K562 (cell line): ENCODE results near the gene SRY. TPM values are rescaled to one million over a fixed set of nuclear protein-coding genes. Genes with fewer than 3 reads are reported as not detected.

Source experiments
- ATAC-seq: fragments of 200-7000 bp; cut with Tn5 transposase; 3 replicates; pipeline ENCODE4 v1.9.1; 2020; ENCODE audit warnings: moderate library complexity
- BruUV-seq: library from RNA; stranded (reverse); fragments of 400-500 nt; replicated peaks from 2 replicates; lab custom pipeline; 2021; lab: Mats Ljungman, UMichigan
- CTCF ChIA-PET: fragments of 300-600 bp; formaldehyde crosslinking; extraction: SDS; loops from one replicate; lab custom pipeline; 2021; ENCODE audit warnings: low intra/inter-chr PET ratio; lab: Yijun Ruan, JAX
- POLR2A ChIA-PET: fragments of 300-600, 350-650 bp; sonication (Branson Sonifier 250); formaldehyde crosslinking; extraction: SDS; loops from one replicate; lab custom pipeline; 2021; ENCODE audit warnings: antibody characterized with exemption, inconsistent platforms; lab: Yijun Ruan, JAX
- DNase-seq, 4 experiments: peaks; one replicate each; pipeline versions ENCODE4 v3.0.0 to v3.0.0-alpha.2; 2011 to 2018; ENCODE audit warnings: low spot score in 3 of 4, mixed read lengths in 3 of 4; ENCODE audit errors: extremely low read depth in 1 of 4
- FAIRE-seq: peaks from 2 replicates; lab custom pipeline; 2011; peaks lifted over from hg19 to GRCh38; lab: Jason Lieb, UNC
- H2AFZ ChIP-seq: 2 replicates; pipeline ENCODE4 v1.6.0; 2011; ENCODE audit warnings: low read depth, low read length, control low read depth, inconsistent platforms
- H3K27ac ChIP-seq: fragments of 200-600 bp; 3 replicates; pipeline ENCODE4 v1.8.0; 2011; ENCODE audit warnings: low read depth, mild to moderate bottlenecking, control low read depth, inconsistent platforms, low read length, moderate library complexity, mixed read lengths; ENCODE audit errors: extremely low read depth
- H3K27me3 ChIP-seq, 2 experiments: fragments of 300-600 bp in 1 of 2; 2 replicates in 1 of 2; 3 replicates in 1 of 2; pipeline versions ENCODE4 v1.6.0 to v1.8.0; 2011; ENCODE audit warnings: inconsistent platforms in 2 of 2, low read length in 2 of 2, mild to moderate bottlenecking in 1 of 2, mixed read lengths in 1 of 2, moderate library complexity in 1 of 2; ENCODE audit not compliant: control insufficient read depth in 2 of 2, insufficient read depth in 2 of 2
- H3K36me3 ChIP-seq: fragments of 300-600 bp; 3 replicates; pipeline ENCODE4 v1.8.0; 2011; ENCODE audit warnings: mild to moderate bottlenecking, low read length, inconsistent platforms; ENCODE audit not compliant: control insufficient read depth, insufficient read depth
- H3K4me1 ChIP-seq, 2 experiments: fragments of 200-600 bp in 1 of 2; replicated peaks in 1 of 2; 2 replicates in 1 of 2; 3 replicates in 1 of 2; pipeline versions ENCODE4 v1.5.1 to v1.8.0; 2011; ENCODE audit warnings: inconsistent platforms in 2 of 2, low read length in 2 of 2, mild to moderate bottlenecking in 1 of 2, mixed read lengths in 1 of 2, moderate library complexity in 1 of 2; ENCODE audit not compliant: control insufficient read depth in 2 of 2, insufficient read depth in 2 of 2
- H3K4me2 ChIP-seq: 2 replicates; pipeline ENCODE4 v1.6.1; 2011; ENCODE audit warnings: low read length, control low read depth, inconsistent platforms, mixed read lengths; ENCODE audit not compliant: insufficient read depth
- H3K4me3 ChIP-seq: fragments of 200-600 bp; sonication (generic), shearing (Covaris generic); 2 replicates; pipeline ENCODE4 v1.5.1; 2016; ENCODE audit warnings: control low read depth, inconsistent platforms
- H3K79me2 ChIP-seq: fragments of 200-600 bp; 3 replicates; pipeline ENCODE4 v1.8.0; 2011; ENCODE audit warnings: low read length, inconsistent platforms; ENCODE audit not compliant: control insufficient read depth, insufficient read depth
- H3K9ac ChIP-seq, 2 experiments: 2 replicates each; pipeline versions ENCODE4 v1.6.0 to v1.6.1; 2011; ENCODE audit warnings: low read depth in 2 of 2, low read length in 2 of 2, control low read depth in 1 of 2, inconsistent platforms in 1 of 2, mild to moderate bottlenecking in 1 of 2, mixed read lengths in 1 of 2; ENCODE audit not compliant: insufficient read depth in 1 of 2
- H3K9me1 ChIP-seq: one replicate; pipeline ENCODE4 v1.6.0; 2011; ENCODE audit warnings: inconsistent platforms, mild to moderate bottlenecking, low read length, moderate library complexity; ENCODE audit not compliant: control insufficient read depth, insufficient read depth
- H3K9me3 ChIP-seq: replicated peaks from 2 replicates; pipeline ENCODE4 v1.5.1; 2011; ENCODE audit warnings: low read depth, low read length, inconsistent platforms; ENCODE audit not compliant: control insufficient read depth, insufficient read depth
- H4K20me1 ChIP-seq: replicated peaks from 2 replicates; pipeline ENCODE4 v1.6.1; 2011; ENCODE audit warnings: low read length, inconsistent platforms, mixed read lengths; ENCODE audit not compliant: control insufficient read depth, insufficient read depth
- CLOCK ChIP-seq: fragments of 250-450 bp; sonication (Bioruptor Pico); IDR thresholded peaks from 2 replicates; pipeline ENCODE4 v1.4.0; 2020; ENCODE audit warnings: mild to moderate bottlenecking, moderate library complexity, borderline replicate concordance
- GATAD2A ChIP-seq: fragments of 450-650 bp; IDR thresholded peaks from 2 replicates; pipeline ENCODE4 v1.6.1; 2017
- MECOM ChIP-seq: fragments of 250-450 bp; sonication (Bioruptor Pico); IDR thresholded peaks from 2 replicates; pipeline ENCODE4 v1.8.0; 2022; ENCODE audit warnings: inconsistent platforms
- whole genome bisulfite sequencing: fragments of 100-300 bp; shearing (Covaris generic); methylation state at CpG from one replicate; pipeline ENCODE4 v1.1.6; 2016; ENCODE audit warnings: low coverage, mixed read lengths; ENCODE audit not compliant: insufficient coverage; ENCODE audit errors: missing lambda C conversion rate; 5-methylcytosine and 5-hydroxymethylcytosine counted together
- in situ Hi-C: fragments of 300-500 bp; cut with MboI; formaldehyde crosslinking; loops from 4 replicates; pipeline ENCODE4 v1.15.0; 2018; ENCODE audit warnings: inconsistent platforms, mixed read lengths
- intact Hi-C: fragments of 100-400 bp; cut with micrococcal nuclease; formaldehyde crosslinking; loops from 2 replicates; pipeline ENCODE4 v1.14.2; 2022
- polyA plus RNA-seq, 8 experiments: library from polyadenylated mRNA; depleted of rRNA in 4 of 8; stranded (reverse) in 5 of 8; unstranded in 3 of 8; fragments of >200 nt; fragmentation: Nextera tagmentation in 2 of 8; fragmentation: Illumina TruSeq in 1 of 8; extraction: Ambion mirVana in 2 of 8; extraction: Trizol in 1 of 8; gene quantifications; 2 replicates each; pipeline versions ENCODE4 v1.2.1 to v1.2.3, GENCODE V29; 2011 to 2014; ENCODE audit warnings: inconsistent platforms in 1 of 8, missing spikeins in 1 of 8
- total RNA-seq, 7 experiments: library from RNA; depleted of rRNA in 6 of 7; stranded (reverse); fragments of >200 nt in 6 of 7; fragmentation: Illumina TruSeq in 2 of 7; extraction: Trizol in 2 of 7; gene quantifications; 2 replicates each; pipeline versions ENCODE4 v1.2.1 to v1.2.3, GENCODE V29; 2011 to 2021; ENCODE audit warnings: low replicate concordance in 1 of 7

Gene SRY
- total and polyA plus RNA-seq, 9 of the 15 experiments (the other 6 are each of a cell fraction or from before 2014, with no cell fraction given): not detected

- intact Hi-C loops: no loop called here
- CTCF ChIA-PET: no interaction called here
- Histone ChIP-seq H2AFZ (no peak overlapping the region), H3K36me3 (no peaks in the 10 kb centered on the region), H3K9me3 (no peaks in the 10 kb centered on the region)
- BruUV-seq: no TSS peak
- TF ChIP-seq MECOM (no peak), CLOCK (CRISPR knock-in tag) (no peak)
- TF ChIP-seq, all 486 proteins: peak for 0
- POLR2A ChIA-PET: no interaction called here
- no peaks in the 10 kb centered on the region for H3K27me3 ChIP-seq
- ATAC-seq: no peak
- no peaks in the 10 kb centered on the region for H3K9me1 ChIP-seq
- in situ Hi-C loops: no loop called here
- DNase-seq: no peak
- no peak overlapping the region for H3K27ac ChIP-seq
- no peak overlapping the region for H3K9ac ChIP-seq
- H3K79me2 ChIP-seq: no peaks in the 10 kb centered on the region
- no peaks in the 10 kb centered on the region for H4K20me1 ChIP-seq
- H3K4me3 ChIP-seq: no peak overlapping the region
- no peak overlapping the region for H3K4me2 ChIP-seq
- H3K4me1 ChIP-seq: no peaks in the 10 kb centered on the region
- FAIRE-seq: no peak
Observed at GRCh38 chrY:2835230-2835629, 47.7 kb upstream of the SRY start.

- no peaks in the 10 kb centered on the region for H3K9me1 ChIP-seq
- no peak overlapping the region for H3K27ac ChIP-seq
- no peaks in the 10 kb centered on the region for H3K36me3 ChIP-seq
- no peak overlapping the region for H3K4me2 ChIP-seq
- ChIA-PET POLR2A (no interaction called here), CTCF (no interaction called here)
- BruUV-seq: no TSS peak
- intact Hi-C loops: no loop called here
- H4K20me1 ChIP-seq: no peaks in the 10 kb centered on the region
- no peak overlapping the region for H3K9ac ChIP-seq
- no peak overlapping the region for H2AFZ ChIP-seq
- no CpG with 5 or more reads among the region's 5 CpGs for WGBS
- no peaks in the 10 kb centered on the region for H3K79me2 ChIP-seq
- no peak for ATAC-seq
- no peaks in the 10 kb centered on the region for H3K4me1 ChIP-seq
- TF ChIP-seq GATAD2A: no peak
- FAIRE-seq: no peak
- in situ Hi-C loops: no loop called here
- no peak overlapping the region for H3K4me3 ChIP-seq
- no peaks in the 10 kb centered on the region for H3K9me3 ChIP-seq
- H3K27me3 ChIP-seq: no peaks in the 10 kb centered on the region
- no peak for DNase-seq
Observed at GRCh38 chrY:2828497-2828896, 41.0 kb upstream of the SRY start.
